Stimulated activated CD8-positive, alpha-beta memory T cell treated with anti-CD3 and anti-CD28 coated beads, Interleukin-15, amount 100 ng/mL, for 24 hours (primary cell): ENCODE results near the gene WDR89.
"Not testable (repeated sequence)": the region's sequence is repeated elsewhere in the genome, so short reads cannot be mapped to it uniquely, and the experiment has no call there.

Source experiments
- DNase-seq: peaks from one replicate; pipeline ENCODE4 v3.0.0-alpha.2; 2020; ENCODE audit warnings: low read depth

Gene WDR89

GRCh38 chr14:63641473-63642228 is at the start of gene WDR89:
Gene WDR89, minus strand, starts transcription at chr14:63641871. Its CDS starts 41,929 bp downstream, at chr14:63599942.
- peak; percentile 77 for DNase-seq

DNA sequence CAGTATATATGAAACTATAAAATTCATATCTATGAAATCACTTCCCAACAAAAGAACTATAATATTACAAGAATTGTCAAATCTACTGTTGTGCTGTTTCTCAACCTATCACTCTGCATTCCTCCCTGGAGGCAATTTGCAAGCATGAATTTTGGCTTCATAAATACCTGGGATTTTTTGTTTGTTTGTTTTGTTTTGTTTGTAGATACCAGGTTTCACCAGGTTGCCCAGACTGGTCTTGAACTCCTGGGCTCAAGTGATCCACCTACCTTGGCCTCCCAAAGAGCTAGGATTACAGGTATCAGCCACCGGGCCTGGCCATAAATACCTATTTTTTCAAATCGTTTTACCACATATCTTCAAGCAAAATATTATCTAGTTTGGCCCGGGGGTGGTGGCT is 47.5 kb upstream of the WDR89 start:
- no peak for DNase-seq

GRCh38 chr14:63686926-63687325 is 45.3 kb upstream of the WDR89 start:
- no peak for DNase-seq

GRCh38 chr14:63685401-63685800 is 43.7 kb upstream of the WDR89 start:
- no peak for DNase-seq

GRCh38 chr14:63682727-63683593 is 41.3 kb upstream of the WDR89 start:
- DNase-seq: no peak

GRCh38 chr14:63678536-63678935 is 36.9 kb upstream of the WDR89 start:
- no peak for DNase-seq

GRCh38 chr14:63677891-63678379 is 36.3 kb upstream of the WDR89 start:
- DNase-seq: no peak

GRCh38 chr14:63676615-63677014 is 34.9 kb upstream of the WDR89 start:
- DNase-seq: no peak

DNA sequence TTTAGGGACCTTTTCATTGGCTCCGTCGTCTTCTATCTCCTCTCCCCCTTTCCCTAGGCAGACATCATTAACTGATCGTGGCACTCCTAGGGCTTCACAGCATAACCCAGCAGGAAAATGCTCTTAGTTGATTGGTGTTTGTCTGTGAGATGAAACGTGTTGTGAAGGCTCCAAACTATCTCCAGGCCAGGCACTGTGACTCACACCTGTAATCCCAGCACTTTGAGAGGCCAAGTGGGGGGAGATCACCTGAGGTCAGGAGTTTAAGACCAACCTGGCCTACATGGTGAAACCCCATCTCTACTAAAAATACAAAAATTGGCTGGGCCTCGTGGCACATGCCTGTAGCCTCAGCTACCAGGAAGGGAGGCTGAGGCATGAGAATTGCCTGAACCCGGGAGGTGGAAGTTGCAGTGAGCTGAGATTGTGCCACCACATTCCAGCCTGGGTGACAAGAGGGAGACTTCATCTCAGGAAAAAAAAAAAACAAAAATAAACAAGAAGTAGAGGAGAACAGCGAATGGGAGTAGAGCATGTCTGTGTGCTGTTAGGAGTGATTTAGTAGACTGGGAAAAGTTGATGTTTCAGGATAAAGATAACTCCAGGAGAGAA is 32.3 kb upstream of the WDR89 start:
- no peak for DNase-seq

DNA sequence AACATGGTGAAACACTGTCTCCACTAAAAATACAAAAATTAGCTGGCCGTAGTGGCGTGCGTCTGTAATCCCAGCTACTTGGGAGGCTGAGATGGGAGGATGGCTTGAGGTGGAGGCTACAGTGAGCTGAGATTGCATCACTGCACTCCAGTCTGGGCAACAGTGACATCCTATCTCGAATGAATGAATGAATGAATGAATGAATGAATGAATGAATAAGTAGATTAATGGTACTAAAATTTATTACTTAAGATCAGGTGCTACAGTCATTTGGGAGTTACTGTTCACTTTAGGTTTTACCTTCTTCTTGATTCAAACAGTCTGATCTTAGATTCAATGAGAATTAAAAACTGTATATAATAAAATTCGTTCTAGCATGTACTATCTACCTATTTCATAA is 31.6 kb upstream of the WDR89 start:
- no peak for DNase-seq

GRCh38 chr14:63672417-63673180 is 30.9 kb upstream of the WDR89 start:
- DNase-seq: no peak

GRCh38 chr14:63671987-63672386 is 30.3 kb upstream of the WDR89 start:
- DNase-seq: no peak

- DNase-seq: no peak
Observed at GRCh38 chr14:63670692-63671091, 29.0 kb upstream of the WDR89 start.

GRCh38 chr14:63666335-63666734 is 24.7 kb upstream of the WDR89 start:
- DNase-seq: no peak

DNA sequence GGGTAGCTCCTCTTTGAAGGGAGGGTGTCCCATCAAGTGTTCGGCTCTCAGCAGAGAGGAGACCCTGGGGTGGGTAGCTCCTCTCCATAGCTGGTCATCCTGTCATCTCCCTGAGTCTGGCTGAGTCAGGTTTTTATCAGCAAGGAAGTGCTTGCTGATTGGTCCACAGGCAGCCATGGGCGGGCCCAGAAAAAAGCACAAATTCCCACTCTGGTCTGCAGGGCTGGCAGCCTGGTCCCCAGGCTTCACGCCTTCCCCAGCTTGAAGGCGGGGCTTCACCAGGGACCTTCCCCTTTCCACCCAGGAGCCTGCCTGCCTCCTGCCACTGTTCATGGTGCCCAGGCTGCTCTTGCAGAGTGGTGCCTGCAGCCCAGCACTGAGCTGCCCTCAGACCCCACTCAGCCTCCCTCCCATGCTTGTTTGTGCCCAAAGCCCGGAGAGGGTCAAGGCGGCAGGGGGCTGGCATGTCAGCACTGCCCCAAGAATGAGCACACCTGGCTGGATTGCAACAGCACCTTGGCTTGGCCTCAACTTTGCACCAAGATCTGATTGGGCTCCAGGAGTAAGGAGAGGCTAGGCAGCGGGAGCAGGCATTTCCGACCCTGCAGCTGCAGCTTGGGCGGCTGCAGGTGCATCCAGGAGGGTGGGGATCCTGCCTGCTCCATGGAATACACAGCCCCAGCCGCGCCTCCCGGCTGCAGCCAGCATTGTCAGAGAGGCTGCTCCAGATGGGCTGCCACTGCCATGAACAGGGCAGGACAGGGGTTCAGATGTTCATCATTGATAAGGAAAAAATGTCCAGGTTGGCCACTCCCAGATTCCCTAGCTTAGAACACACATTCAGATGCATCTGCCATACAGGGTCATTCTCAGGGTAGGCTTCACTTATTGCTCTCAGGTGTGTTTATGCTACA is 22.0 kb upstream of the WDR89 start:
- no peak for DNase-seq

DNA sequence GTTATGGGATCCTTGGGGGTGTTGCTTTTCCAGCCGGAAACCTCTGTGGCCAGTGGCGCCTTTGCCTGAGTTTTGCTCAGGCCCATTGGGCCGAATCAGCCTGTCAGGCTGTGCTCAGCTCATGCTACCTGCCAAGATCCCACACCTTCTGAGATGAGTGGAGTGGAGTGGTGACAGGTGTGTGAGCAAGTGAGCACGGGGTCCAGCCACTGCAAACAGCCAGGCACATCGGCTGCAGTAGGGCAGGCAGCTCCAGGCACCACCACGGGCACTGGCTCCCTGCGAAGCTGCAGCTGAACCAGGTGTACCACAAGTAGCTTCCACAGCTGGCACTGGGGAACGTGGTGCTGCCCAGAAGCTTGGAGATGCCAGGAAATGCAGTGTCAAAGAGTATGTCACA is 21.1 kb upstream of the WDR89 start:
- no peak for DNase-seq

- DNase-seq: not testable (repeated sequence)
Observed at GRCh38 chr14:63661881-63662280, 20.2 kb upstream of the WDR89 start.

DNA sequence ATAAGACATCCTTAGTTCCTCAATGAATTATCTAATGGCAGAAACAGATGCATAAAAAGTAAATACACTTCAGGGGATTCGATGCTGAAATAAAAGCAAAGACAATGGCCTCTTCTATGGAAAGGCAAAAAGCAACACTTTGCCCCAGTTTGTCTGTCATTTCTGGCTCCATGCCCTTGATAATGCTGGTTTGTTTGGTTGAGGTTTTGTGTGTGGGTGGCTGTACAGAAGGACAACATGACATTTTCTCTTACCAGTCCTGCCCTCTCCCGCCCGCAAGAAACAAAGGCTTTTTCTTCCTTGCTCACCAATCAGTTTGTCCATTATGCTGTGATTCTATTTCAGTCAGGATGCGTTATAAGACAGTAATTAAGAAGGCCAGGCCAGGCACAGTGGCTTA is 18.1 kb upstream of the WDR89 start:
- DNase-seq: no peak

DNA sequence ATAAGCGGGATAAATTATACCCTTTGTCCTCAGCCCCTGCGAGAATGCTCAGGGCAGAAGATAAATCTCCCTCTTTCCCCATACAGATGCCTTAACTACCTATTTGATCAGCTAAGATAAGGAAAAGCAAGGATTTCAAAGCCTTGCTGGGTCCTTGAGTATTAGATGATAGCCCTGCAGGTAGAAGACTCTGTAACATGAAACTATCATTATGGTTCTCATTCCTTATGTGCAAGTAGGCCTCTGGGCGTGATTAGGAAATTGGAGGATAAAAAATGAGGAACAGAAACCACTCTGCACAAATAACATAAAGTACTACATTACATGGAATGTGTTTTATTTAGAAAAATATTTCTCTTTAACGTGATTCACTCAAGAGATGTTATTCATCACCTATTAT is 14.5 kb upstream of the WDR89 start:
- no peak for DNase-seq

DNA sequence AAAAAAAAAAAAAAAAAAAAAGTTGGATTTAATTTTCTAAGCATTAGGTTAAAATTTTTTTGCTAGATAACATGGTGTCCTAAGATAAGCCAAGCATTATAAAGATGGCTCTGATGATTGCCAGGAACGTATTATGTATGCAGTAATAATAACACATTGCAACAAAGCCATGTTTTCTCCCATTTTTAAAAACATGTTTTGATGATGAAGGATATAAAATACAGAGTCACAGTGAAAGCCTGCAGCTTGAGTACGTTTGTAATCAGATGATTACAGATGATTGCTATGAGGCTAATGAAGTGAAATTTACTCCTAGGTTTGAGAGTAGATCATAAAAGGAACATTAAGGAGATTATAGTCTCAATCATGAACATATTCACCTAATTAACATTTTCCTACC is 13.3 kb upstream of the WDR89 start:
- DNase-seq: no peak

- no peak for DNase-seq
Observed at GRCh38 chr14:63654346-63654745, 12.7 kb upstream of the WDR89 start.
